ENCODE measurements around the gene PCED1A.

The PCED1A gene

DNA sequence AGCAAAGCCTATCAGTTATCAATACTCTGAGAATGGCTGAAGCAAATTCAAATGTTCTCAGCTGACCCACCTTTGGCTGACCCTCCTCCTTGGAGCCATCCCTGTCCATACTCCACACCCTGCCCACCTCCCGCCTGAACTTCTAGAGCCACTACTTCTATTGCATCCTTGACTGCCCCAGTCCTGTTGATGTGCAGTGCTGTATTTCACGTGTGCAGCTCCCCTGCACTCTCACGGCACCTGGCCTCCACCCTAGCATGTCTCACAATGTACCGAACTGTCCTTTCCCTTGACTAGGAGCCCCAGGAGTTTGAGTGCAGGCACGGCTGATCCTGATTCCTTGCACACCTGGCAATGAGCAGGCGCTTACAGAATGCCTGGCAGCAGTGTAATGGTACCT is 47.0 kb downstream of the PCED1A start:
- H3K9me2 ChIP-seq (replicated peaks; ENCODE audit: control insufficient read depth, low read length) = no peaks in the 10 kb centered on the region
- peaks cover 10% of the 10 kb centered on the region for H3K27me3 ChIP-seq (ENCODE audit: control insufficient read depth, low read length)
- no peak overlapping the region for H3K27ac ChIP-seq (ENCODE audit: low read depth, low read length)
- no peaks in the 10 kb centered on the region for H3K79me2 ChIP-seq (ENCODE audit: control insufficient read depth, low read length)
- no peak overlapping the region for H3K4me3 ChIP-seq (ENCODE audit: low read length)
- no peaks in the 10 kb centered on the region for H3K9me3 ChIP-seq (ENCODE audit: control insufficient read depth, insufficient read depth, low read length)
- H3K4me1 ChIP-seq (ENCODE audit: control insufficient read depth, low read length) = no peaks in the 10 kb centered on the region
- TF ChIP-seq EZH2phosphoT487 (IDR thresholded peaks at IDR 0.05; ENCODE audit: borderline replicate concordance, low read length) = no peak
- TF ChIP-seq, protein P1, sequence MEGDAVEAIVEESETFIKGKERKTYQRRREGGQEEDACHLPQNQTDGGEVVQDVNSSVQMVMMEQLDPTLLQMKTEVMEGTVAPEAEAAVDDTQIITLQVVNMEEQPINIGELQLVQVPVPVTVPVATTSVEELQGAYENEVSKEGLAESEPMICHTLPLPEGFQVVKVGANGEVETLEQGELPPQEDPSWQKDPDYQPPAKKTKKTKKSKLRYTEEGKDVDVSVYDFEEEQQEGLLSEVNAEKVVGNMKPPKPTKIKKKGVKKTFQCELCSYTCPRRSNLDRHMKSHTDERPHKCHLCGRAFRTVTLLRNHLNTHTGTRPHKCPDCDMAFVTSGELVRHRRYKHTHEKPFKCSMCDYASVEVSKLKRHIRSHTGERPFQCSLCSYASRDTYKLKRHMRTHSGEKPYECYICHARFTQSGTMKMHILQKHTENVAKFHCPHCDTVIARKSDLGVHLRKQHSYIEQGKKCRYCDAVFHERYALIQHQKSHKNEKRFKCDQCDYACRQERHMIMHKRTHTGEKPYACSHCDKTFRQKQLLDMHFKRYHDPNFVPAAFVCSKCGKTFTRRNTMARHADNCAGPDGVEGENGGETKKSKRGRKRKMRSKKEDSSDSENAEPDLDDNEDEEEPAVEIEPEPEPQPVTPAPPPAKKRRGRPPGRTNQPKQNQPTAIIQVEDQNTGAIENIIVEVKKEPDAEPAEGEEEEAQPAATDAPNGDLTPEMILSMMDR (IDR thresholded peaks at IDR 0.05; ENCODE audit: low read depth, low read length, poor library complexity, severe bottlenecking) = no peak
- H4K20me1 ChIP-seq (ENCODE audit: control insufficient read depth, insufficient read depth, low read depth, low read length) = no peaks in the 10 kb centered on the region
- no peaks in the 10 kb centered on the region for H3F3A ChIP-seq (ENCODE audit: control insufficient read depth, insufficient read depth)
- H3K4me2 ChIP-seq (ENCODE audit: low read length) = no peak overlapping the region
- no peaks in the 10 kb centered on the region for H3K36me3 ChIP-seq (ENCODE audit: control insufficient read depth, low read length)

Data from DOHH2 (cell line).